ENCODE measurements around the gene IRF5.

IRF5 gene

GRCh38 chr7:128922496-128923410 is 15.0 kb upstream of the IRF5 start:
- no peaks in the 10 kb centered on the region for H3K27me3 ChIP-seq (replicated peaks; ENCODE audit: insufficient read depth, low read length)
- no peaks in the 10 kb centered on the region for H3K36me3 ChIP-seq (replicated peaks; ENCODE audit: insufficient read depth, low read length)
- no peak overlapping the region for H3K4me3 ChIP-seq (ENCODE audit: low read length)
- DNase-seq = no peak
- H4K20me1 ChIP-seq (ENCODE audit: insufficient read depth, low read length) = no peaks in the 10 kb centered on the region
- H3K79me2 ChIP-seq (ENCODE audit: low read length) = no peaks in the 10 kb centered on the region
- H3F3A ChIP-seq (ENCODE audit: insufficient read depth, low read length) = no peaks in the 10 kb centered on the region
- H3K9ac ChIP-seq (ENCODE audit: low read length) = no peak overlapping the region
- H3K27ac ChIP-seq (ENCODE audit: low read length) = no peak overlapping the region
- no peaks in the 10 kb centered on the region for H3K9me3 ChIP-seq (replicated peaks; ENCODE audit: insufficient read depth, low read length)
- TF ChIP-seq EZH2phosphoT487 (IDR thresholded peaks at IDR 0.05; ENCODE audit: low read length) = no peak
- no peak for TF ChIP-seq EZH2 (optimal IDR thresholded peaks at IDR 0.05; ENCODE audit: low read depth, low read length)
- TF ChIP-seq CTCF (IDR thresholded peaks at IDR 0.05; ENCODE audit: low read length) = no peak
- H3K4me1 ChIP-seq (ENCODE audit: low read length) = peaks cover 11% of the 10 kb centered on the region
- H3K4me2 ChIP-seq (ENCODE audit: low read depth, low read length) = no peak overlapping the region
- no peak overlapping the region for H2AFZ ChIP-seq (ENCODE audit: low read length)
- H3K9me2 ChIP-seq (replicated peaks; ENCODE audit: insufficient read depth, low read length) = no peaks in the 10 kb centered on the region

- Histone ChIP-seq H3K27me3 (replicated peaks; ENCODE audit: insufficient read depth, low read length) (no peaks in the 10 kb centered on the region), H3K9ac (ENCODE audit: low read length) (no peak overlapping the region), H3K4me3 (ENCODE audit: low read length) (no peak overlapping the region), H4K20me1 (ENCODE audit: insufficient read depth, low read length) (no peaks in the 10 kb centered on the region), H3K79me2 (ENCODE audit: low read length) (no peaks in the 10 kb centered on the region), H3K9me2 (replicated peaks; ENCODE audit: insufficient read depth, low read length) (no peaks in the 10 kb centered on the region), H3K4me1 (ENCODE audit: low read length) (peaks cover 11% of the 10 kb centered on the region), H3K36me3 (replicated peaks; ENCODE audit: insufficient read depth, low read length) (no peaks in the 10 kb centered on the region), H2AFZ (ENCODE audit: low read length) (no peak overlapping the region), H3F3A (ENCODE audit: insufficient read depth, low read length) (no peaks in the 10 kb centered on the region), H3K27ac (ENCODE audit: low read length) (no peak overlapping the region), H3K9me3 (replicated peaks; ENCODE audit: insufficient read depth, low read length) (no peaks in the 10 kb centered on the region), H3K4me2 (ENCODE audit: low read depth, low read length) (no peak overlapping the region)
- no peak for DNase-seq
- no peak for TF ChIP-seq CTCF (IDR thresholded peaks at IDR 0.05; ENCODE audit: low read length)
- no peak for TF ChIP-seq EZH2 (optimal IDR thresholded peaks at IDR 0.05; ENCODE audit: low read depth, low read length)
- no peak for TF ChIP-seq EZH2phosphoT487 (IDR thresholded peaks at IDR 0.05; ENCODE audit: low read length)
Measured at GRCh38 chr7:128923411-128923800, 14.3 kb upstream of the IRF5 start.

- Histone ChIP-seq H3K4me3 (ENCODE audit: low read length) (no peak overlapping the region), H3K27me3 (replicated peaks; ENCODE audit: insufficient read depth, low read length) (no peaks in the 10 kb centered on the region), H4K20me1 (ENCODE audit: insufficient read depth, low read length) (no peaks in the 10 kb centered on the region), H3K4me1 (ENCODE audit: low read length) (peaks cover 1% of the 10 kb centered on the region; the same call in 1 of the 2 replicates), H3F3A (ENCODE audit: insufficient read depth, low read length) (no peaks in the 10 kb centered on the region), H2AFZ (ENCODE audit: low read length) (no peak overlapping the region), H3K4me2 (ENCODE audit: low read depth, low read length) (no peak overlapping the region), H3K9me2 (replicated peaks; ENCODE audit: insufficient read depth, low read length) (no peaks in the 10 kb centered on the region), H3K36me3 (replicated peaks; ENCODE audit: insufficient read depth, low read length) (no peaks in the 10 kb centered on the region), H3K9me3 (replicated peaks; ENCODE audit: insufficient read depth, low read length) (no peaks in the 10 kb centered on the region), H3K27ac (ENCODE audit: low read length) (no peak overlapping the region), H3K9ac (ENCODE audit: low read length) (no peak overlapping the region), H3K79me2 (ENCODE audit: low read length) (no peaks in the 10 kb centered on the region)
- TF ChIP-seq EZH2phosphoT487 (IDR thresholded peaks at IDR 0.05; ENCODE audit: low read length) (no peak), EZH2 (optimal IDR thresholded peaks at IDR 0.05; ENCODE audit: low read depth, low read length) (no peak), CTCF (IDR thresholded peaks at IDR 0.05; ENCODE audit: low read length) (no peak)
- no peak for DNase-seq
Measured at GRCh38 chr7:128924707-128925588, 12.8 kb upstream of the IRF5 start.

Measured in MM.1S (cell line).